ENCODE data around the gene TUBGCP6.

GRCh38 chr22:50184004-50184901 is 60.6 kb downstream of the TUBGCP6 start:
- TF ChIP-seq, protein P1, sequence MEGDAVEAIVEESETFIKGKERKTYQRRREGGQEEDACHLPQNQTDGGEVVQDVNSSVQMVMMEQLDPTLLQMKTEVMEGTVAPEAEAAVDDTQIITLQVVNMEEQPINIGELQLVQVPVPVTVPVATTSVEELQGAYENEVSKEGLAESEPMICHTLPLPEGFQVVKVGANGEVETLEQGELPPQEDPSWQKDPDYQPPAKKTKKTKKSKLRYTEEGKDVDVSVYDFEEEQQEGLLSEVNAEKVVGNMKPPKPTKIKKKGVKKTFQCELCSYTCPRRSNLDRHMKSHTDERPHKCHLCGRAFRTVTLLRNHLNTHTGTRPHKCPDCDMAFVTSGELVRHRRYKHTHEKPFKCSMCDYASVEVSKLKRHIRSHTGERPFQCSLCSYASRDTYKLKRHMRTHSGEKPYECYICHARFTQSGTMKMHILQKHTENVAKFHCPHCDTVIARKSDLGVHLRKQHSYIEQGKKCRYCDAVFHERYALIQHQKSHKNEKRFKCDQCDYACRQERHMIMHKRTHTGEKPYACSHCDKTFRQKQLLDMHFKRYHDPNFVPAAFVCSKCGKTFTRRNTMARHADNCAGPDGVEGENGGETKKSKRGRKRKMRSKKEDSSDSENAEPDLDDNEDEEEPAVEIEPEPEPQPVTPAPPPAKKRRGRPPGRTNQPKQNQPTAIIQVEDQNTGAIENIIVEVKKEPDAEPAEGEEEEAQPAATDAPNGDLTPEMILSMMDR (IDR thresholded peaks at IDR 0.05), result no peak
- TF ChIP-seq EP300 (IDR thresholded peaks at IDR 0.05; ENCODE audit: low read depth), result no peak

Measured in transverse colon (tissue), 3 donors.